WERI-Rb-1 (cell line): ENCODE data around the gene RGS4.

Experiments
- DNase-seq: peaks from one replicate; pipeline ENCODE4 v3.0.0-alpha.2; 2020
- H3K27ac ChIP-seq: fragments of 250-450 bp; sonication (Bioruptor Pico); 2 replicates; pipeline ENCODE4 v1.5.1; 2020; ENCODE audit warnings: mild to moderate bottlenecking, moderate library complexity
- H3K27me3 ChIP-seq: fragments of 250-450 bp; sonication (Bioruptor Pico); 2 replicates; pipeline ENCODE4 v1.5.1; 2021; ENCODE audit warnings: mild to moderate bottlenecking, low read depth, moderate library complexity; ENCODE audit not compliant: insufficient read depth, severe bottlenecking
- H3K36me3 ChIP-seq: fragments of 250-450 bp; sonication (Bioruptor Pico); 2 replicates; pipeline ENCODE4 v1.5.1; 2020; ENCODE audit warnings: mild to moderate bottlenecking, moderate library complexity
- H3K4me3 ChIP-seq: 2 replicates; pipeline ENCODE4 v1.5.1; 2011; ENCODE audit warnings: low read depth, mild to moderate bottlenecking, control low read depth, low read length
- H3K9me3 ChIP-seq: fragments of 250-450 bp; sonication (Bioruptor Pico); 2 replicates; pipeline ENCODE4 v1.5.1; 2021; ENCODE audit warnings: mild to moderate bottlenecking, moderate library complexity; ENCODE audit not compliant: severe bottlenecking
- TF ChIP-seq, protein P1 (sequence below): IDR thresholded peaks from 2 replicates; pipeline ENCODE4 v1.5.1; 2011; ENCODE audit warnings: low read depth, mild to moderate bottlenecking, control low read depth, inconsistent platforms, low read length

RGS4 gene

DNA sequence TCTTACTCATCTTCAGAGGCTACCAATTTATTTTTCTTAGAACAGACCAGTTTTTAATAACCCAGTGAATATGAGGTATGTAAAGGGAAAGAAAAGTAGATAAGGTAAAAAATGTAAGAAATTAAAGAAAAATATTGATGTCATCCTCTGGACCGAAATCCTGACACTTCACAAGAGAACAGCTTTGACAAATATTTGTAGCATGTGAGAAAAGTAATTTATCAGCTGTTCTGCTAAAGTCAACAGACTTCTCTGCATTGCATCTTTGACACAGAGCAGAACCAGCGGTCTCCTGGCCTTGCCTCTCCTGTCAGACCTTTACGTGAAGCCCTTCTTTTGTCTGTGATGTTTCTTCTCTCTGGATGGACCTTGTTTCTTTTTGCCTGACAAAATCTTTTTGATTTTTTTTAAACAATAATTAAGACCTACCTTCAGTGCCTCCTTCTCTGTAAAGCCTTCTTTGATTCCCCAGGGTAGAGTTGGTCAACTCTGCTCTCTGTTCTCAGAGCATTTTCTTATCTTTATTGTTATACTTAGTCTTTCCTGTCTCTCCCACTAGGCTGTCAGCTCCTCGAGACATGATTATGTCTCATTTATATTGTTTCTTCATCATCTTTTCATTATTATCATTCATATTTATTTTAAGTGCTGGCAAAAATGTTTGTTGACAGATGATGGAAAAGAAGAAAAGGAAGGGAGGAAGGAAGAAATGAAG, 35.4 kb downstream of the RGS4 start:
- H3K4me3 ChIP-seq: no peak overlapping the region
- TF ChIP-seq, protein P1, sequence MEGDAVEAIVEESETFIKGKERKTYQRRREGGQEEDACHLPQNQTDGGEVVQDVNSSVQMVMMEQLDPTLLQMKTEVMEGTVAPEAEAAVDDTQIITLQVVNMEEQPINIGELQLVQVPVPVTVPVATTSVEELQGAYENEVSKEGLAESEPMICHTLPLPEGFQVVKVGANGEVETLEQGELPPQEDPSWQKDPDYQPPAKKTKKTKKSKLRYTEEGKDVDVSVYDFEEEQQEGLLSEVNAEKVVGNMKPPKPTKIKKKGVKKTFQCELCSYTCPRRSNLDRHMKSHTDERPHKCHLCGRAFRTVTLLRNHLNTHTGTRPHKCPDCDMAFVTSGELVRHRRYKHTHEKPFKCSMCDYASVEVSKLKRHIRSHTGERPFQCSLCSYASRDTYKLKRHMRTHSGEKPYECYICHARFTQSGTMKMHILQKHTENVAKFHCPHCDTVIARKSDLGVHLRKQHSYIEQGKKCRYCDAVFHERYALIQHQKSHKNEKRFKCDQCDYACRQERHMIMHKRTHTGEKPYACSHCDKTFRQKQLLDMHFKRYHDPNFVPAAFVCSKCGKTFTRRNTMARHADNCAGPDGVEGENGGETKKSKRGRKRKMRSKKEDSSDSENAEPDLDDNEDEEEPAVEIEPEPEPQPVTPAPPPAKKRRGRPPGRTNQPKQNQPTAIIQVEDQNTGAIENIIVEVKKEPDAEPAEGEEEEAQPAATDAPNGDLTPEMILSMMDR: no peak
- H3K36me3 ChIP-seq: no peaks in the 10 kb centered on the region
- DNase-seq: no peak
- no peaks in the 10 kb centered on the region for H3K9me3 ChIP-seq
- no peak overlapping the region for H3K27ac ChIP-seq
- no peaks in the 10 kb centered on the region for H3K27me3 ChIP-seq

DNA sequence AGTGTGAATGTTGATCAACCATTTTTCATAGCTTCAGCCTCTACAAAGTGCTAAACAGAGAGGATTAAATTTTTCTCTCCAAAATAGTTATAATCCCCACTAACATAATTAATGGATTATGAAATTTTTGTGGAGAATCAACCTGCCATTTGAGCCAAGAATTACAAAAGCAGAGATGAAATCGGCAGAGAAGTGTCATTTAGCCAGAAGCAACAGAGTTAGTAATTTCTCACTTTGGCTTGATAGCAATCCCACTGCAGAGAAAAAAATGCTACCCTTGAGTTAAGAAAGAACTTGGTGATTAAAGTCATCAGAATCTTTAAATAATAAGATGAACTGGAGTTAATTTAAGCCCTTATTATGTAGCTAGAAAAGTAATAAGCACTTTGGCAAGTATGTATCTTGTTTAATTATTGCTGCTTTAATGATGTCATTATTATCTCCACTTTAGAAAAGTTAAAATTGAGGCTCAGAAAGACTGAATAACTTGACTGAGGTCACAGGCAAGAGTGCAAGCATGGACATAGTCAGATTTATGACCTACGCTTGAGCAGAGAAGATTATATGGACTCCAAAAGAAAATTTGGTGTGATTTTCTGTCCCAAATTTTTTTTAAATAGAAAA, 37.3 kb downstream of the RGS4 start:
- H3K9me3 ChIP-seq: no peaks in the 10 kb centered on the region
- no peaks in the 10 kb centered on the region for H3K27me3 ChIP-seq
- H3K4me3 ChIP-seq: no peak overlapping the region
- H3K36me3 ChIP-seq: no peaks in the 10 kb centered on the region
- H3K27ac ChIP-seq: no peak overlapping the region
- TF ChIP-seq, protein P1: no peak
- DNase-seq: no peak

DNA sequence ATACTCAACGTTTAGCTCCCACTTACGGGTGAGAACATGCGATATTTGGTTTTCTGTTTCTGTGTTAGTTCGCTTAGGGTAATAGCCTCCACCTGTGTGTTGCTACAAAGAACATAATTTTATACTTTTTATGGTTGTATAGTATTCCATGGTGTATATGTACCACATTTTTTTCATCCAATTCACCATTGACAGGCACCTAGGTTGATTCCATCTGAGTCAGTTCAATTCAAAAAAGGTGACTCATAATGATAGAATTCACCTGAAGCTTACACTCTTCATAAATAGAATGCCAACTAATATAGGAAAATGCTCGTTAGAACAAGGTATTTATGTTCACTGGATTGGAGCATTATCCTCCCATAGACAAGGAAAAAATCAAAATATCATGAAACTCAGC, 38.5 kb downstream of the RGS4 start:
- no peak overlapping the region for H3K27ac ChIP-seq
- TF ChIP-seq, protein P1: no peak
- H3K36me3 ChIP-seq: no peaks in the 10 kb centered on the region
- H3K27me3 ChIP-seq: no peaks in the 10 kb centered on the region
- H3K4me3 ChIP-seq: no peak overlapping the region
- H3K9me3 ChIP-seq: no peaks in the 10 kb centered on the region
- DNase-seq: no peak

DNA sequence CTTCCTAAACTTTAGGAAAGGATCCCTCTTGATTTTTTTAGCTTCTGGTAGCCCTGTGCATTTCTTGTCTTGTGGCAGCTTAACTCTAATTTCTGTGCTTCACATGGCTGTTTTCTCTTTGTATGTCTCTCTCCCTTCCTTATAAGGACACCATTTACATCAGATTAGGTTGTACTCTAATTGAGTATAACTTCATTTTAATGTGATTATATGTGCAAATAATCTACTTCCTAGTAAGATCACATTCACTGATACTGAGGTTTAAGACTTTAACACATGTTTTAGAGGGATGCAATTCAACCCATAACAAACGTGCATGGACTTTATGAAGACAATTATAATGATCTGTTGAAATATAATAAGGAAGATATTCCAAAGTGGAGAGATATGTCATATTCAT, 46.7 kb downstream of the RGS4 start:
- no peak for DNase-seq
- no peaks in the 10 kb centered on the region for H3K27me3 ChIP-seq
- no peaks in the 10 kb centered on the region for H3K36me3 ChIP-seq
- H3K27ac ChIP-seq: no peak overlapping the region
- TF ChIP-seq, protein P1: no peak
- no peak overlapping the region for H3K4me3 ChIP-seq
- no peaks in the 10 kb centered on the region for H3K9me3 ChIP-seq

DNA sequence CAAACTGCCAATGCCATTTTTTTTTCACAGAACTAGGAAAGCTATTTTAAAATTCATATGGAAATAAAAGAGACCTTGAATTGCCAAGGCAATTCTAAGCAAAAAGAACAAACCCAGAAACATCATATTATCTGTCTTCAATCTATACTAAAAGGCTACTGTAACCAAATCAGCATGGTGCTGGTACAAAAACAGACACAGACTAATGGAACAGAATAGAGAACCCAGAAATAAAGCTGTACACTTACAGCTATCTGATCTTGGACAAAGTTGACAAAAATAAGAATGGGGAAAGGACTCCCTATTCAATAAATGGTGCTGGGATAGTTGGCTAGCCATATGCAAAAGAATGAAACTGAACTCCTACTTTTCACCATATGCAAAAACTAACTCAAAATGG, 50.5 kb downstream of the RGS4 start:
- Histone ChIP-seq H3K27ac (no peak overlapping the region), H3K36me3 (no peaks in the 10 kb centered on the region), H3K9me3 (no peaks in the 10 kb centered on the region), H3K4me3 (no peak overlapping the region), H3K27me3 (no peaks in the 10 kb centered on the region)
- TF ChIP-seq, protein P1: no peak
- DNase-seq: no peak
